Mesendoderm (in vitro differentiated cells): ENCODE data around the gene PHEX.

Source experiments
- DNase-seq: peaks from one replicate; pipeline ENCODE4 v3.0.0; 2013
- H2AK5ac ChIP-seq: 2 replicates; pipeline ENCODE4 v1.6.1; 2013; ENCODE audit warnings: low read length, inconsistent platforms
- H2BK120ac ChIP-seq: 2 replicates; pipeline ENCODE4 v1.6.1; 2013; ENCODE audit warnings: low read depth, mild to moderate bottlenecking, low read length, moderate library complexity, mixed read lengths
- H2BK15ac ChIP-seq: replicated peaks from 2 replicates; pipeline ENCODE4 v1.6.1; 2013; ENCODE audit warnings: low read depth, mild to moderate bottlenecking, moderate library complexity
- H2BK5ac ChIP-seq: 2 replicates; pipeline ENCODE4 v1.6.1; 2013; ENCODE audit warnings: low read length, inconsistent platforms
- H3K18ac ChIP-seq: 2 replicates; pipeline ENCODE4 v1.6.1; 2013; ENCODE audit warnings: mild to moderate bottlenecking, low read length, mixed read lengths
- H3K23ac ChIP-seq: one replicate; pipeline ENCODE4 v1.6.1; 2013; ENCODE audit warnings: low read length
- H3K27ac ChIP-seq: 2 replicates; pipeline ENCODE4 v1.5.1; 2013; ENCODE audit warnings: low read depth, mild to moderate bottlenecking, inconsistent platforms, low read length, moderate library complexity
- H3K27me3 ChIP-seq: 2 replicates; pipeline ENCODE4 v1.6.1; 2013; ENCODE audit warnings: low read length, control low read depth, mild to moderate bottlenecking, inconsistent platforms; ENCODE audit not compliant: insufficient read depth, poor library complexity
- H3K36me3 ChIP-seq: 2 replicates; pipeline ENCODE4 v1.6.1; 2013; ENCODE audit warnings: low read length, inconsistent platforms; ENCODE audit not compliant: control insufficient read depth, insufficient read depth
- H3K4ac ChIP-seq: one replicate; pipeline ENCODE4 v1.6.1; 2013; ENCODE audit warnings: low read depth, mild to moderate bottlenecking, low read length, moderate library complexity
- H3K4me1 ChIP-seq: 2 replicates; pipeline ENCODE4 v1.6.1; 2013; ENCODE audit warnings: low read depth, low read length, inconsistent platforms; ENCODE audit not compliant: control insufficient read depth
- H3K4me2 ChIP-seq: 2 replicates; pipeline ENCODE4 v1.6.1; 2013; ENCODE audit warnings: low read length
- H3K4me3 ChIP-seq: 2 replicates; pipeline ENCODE4 v1.5.1; 2013; ENCODE audit warnings: mild to moderate bottlenecking, low read length
- H3K56ac ChIP-seq: one replicate; pipeline ENCODE4 v1.6.1; 2013; ENCODE audit warnings: low read length
- H3K79me1 ChIP-seq: 2 replicates; pipeline ENCODE4 v1.6.1; 2013; ENCODE audit warnings: low read length, inconsistent platforms
- H3K79me2 ChIP-seq: 2 replicates; pipeline ENCODE4 v1.6.1; 2013; ENCODE audit warnings: mild to moderate bottlenecking, low read length; ENCODE audit not compliant: control insufficient read depth, insufficient read depth
- H3K9ac ChIP-seq: 2 replicates; pipeline ENCODE4 v1.6.1; 2013; ENCODE audit warnings: low read length, inconsistent platforms
- H4K5ac ChIP-seq: one replicate; pipeline ENCODE4 v1.6.1; 2013; ENCODE audit warnings: low read length
- H4K8ac ChIP-seq: one replicate; pipeline ENCODE4 v1.6.1; 2013; ENCODE audit warnings: low read depth, mild to moderate bottlenecking, control low read depth, low read length, moderate library complexity
- WGBS: extraction: QIAGEN DNeasy Blood & Tissue Kit; methylation state at CpG from one replicate; pipeline ENCODE4 v1.1.7; 2013; ENCODE audit warnings: low lambda C conversion rate, missing lambda C conversion rate; ENCODE audit not compliant: insufficient coverage; ENCODE audit errors: extremely low coverage; 5-methylcytosine and 5-hydroxymethylcytosine counted together

PHEX gene

GRCh38 chrX:22041907-22042530 lies 9.9 kb downstream of the PHEX start:
- no peak overlapping the region for H3K18ac ChIP-seq
- H3K23ac ChIP-seq = no peak overlapping the region
- H3K4me2 ChIP-seq = no peak overlapping the region
- no peak overlapping the region for H4K8ac ChIP-seq
- H3K9ac ChIP-seq = no peak overlapping the region
- H3K27ac ChIP-seq = no peak overlapping the region
- H3K4ac ChIP-seq = no peak overlapping the region
- no peaks in the 10 kb centered on the region for H3K27me3 ChIP-seq
- H3K79me2 ChIP-seq = no peaks in the 10 kb centered on the region
- no peak overlapping the region for H2BK120ac ChIP-seq
- H3K79me1 ChIP-seq = no peaks in the 10 kb centered on the region
- H2BK5ac ChIP-seq = no peak overlapping the region
- no CpG with 5 or more reads among the region's 11 CpGs for WGBS
- H2BK15ac ChIP-seq = no peak overlapping the region
- no peak for DNase-seq
- no peak overlapping the region for H2AK5ac ChIP-seq
- no peaks in the 10 kb centered on the region for H3K36me3 ChIP-seq
- H3K56ac ChIP-seq = no peak overlapping the region
- H4K5ac ChIP-seq = no peak overlapping the region
- H3K4me1 ChIP-seq = no peaks in the 10 kb centered on the region
- H3K4me3 ChIP-seq = no peak overlapping the region

DNA sequence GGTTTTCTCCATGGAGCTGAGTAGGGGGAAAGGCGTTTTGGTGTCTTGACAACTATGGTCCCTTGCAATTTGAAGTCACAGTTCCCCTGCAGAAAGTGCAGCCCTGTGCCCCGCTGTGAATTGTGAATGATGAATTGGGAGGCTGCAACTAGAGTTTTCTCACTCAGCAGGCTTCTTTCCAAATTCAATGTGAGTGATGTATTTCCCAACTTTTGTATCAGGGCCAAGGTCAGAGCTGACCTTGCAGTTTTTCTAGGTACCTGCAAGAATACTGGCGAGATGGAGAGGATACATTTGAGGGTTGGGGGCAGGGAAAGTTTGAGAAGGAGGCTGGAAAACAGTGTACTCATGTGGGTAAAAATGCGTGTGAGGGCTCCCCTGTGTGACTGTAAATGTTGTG lies 11.7 kb downstream of the PHEX start:
- Histone ChIP-seq H3K27ac (no peak overlapping the region), H3K4me2 (no peak overlapping the region), H3K27me3 (no peaks in the 10 kb centered on the region), H3K79me2 (no peaks in the 10 kb centered on the region), H4K5ac (no peak overlapping the region), H3K23ac (no peak overlapping the region), H3K4ac (no peak overlapping the region), H2BK120ac (no peak overlapping the region), H2BK5ac (no peak overlapping the region), H3K79me1 (no peaks in the 10 kb centered on the region), H4K8ac (no peak overlapping the region), H3K4me3 (no peak overlapping the region), H3K36me3 (no peaks in the 10 kb centered on the region), H3K4me1 (no peaks in the 10 kb centered on the region), H2BK15ac (no peak overlapping the region), H3K18ac (no peak overlapping the region), H3K9ac (no peak overlapping the region), H3K56ac (no peak overlapping the region), H2AK5ac (no peak overlapping the region)
- peak; percentile 8 for DNase-seq
- no CpG with 5 or more reads among the region's 4 CpGs for WGBS

DNA sequence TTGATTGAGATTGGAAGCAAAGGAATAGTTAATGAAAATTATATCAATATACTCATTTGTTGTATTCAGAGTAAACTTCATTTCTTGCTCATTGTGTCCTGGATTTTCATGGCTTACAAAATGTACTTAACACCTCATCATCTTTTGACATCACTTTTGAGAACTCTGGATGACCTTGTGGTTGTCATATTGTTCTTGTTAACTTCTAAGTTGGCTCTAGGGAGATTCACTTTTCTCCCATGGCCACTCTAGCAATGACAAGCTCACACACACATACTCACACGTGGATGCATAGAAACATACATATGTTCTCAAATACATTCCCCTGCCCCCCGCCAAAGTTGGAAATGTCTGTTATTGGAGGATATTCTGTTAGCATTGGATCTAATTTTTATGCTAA lies 15.3 kb downstream of the PHEX start:
- H2BK5ac ChIP-seq = no peak overlapping the region
- H3K36me3 ChIP-seq = no peaks in the 10 kb centered on the region
- H3K27me3 ChIP-seq = no peaks in the 10 kb centered on the region
- H2AK5ac ChIP-seq = no peak overlapping the region
- no peaks in the 10 kb centered on the region for H3K79me2 ChIP-seq
- H3K23ac ChIP-seq = no peak overlapping the region
- H2BK15ac ChIP-seq = no peak overlapping the region
- no peak overlapping the region for H3K27ac ChIP-seq
- no peak overlapping the region for H4K5ac ChIP-seq
- H3K56ac ChIP-seq = no peak overlapping the region
- H3K4me2 ChIP-seq = no peak overlapping the region
- H4K8ac ChIP-seq = no peak overlapping the region
- H3K9ac ChIP-seq = no peak overlapping the region
- no peaks in the 10 kb centered on the region for H3K79me1 ChIP-seq
- H3K4ac ChIP-seq = no peak overlapping the region
- H3K4me3 ChIP-seq = no peak overlapping the region
- no CpG with 5 or more reads among the region's 2 CpGs for WGBS
- no peak for DNase-seq
- H3K4me1 ChIP-seq = no peaks in the 10 kb centered on the region
- H3K18ac ChIP-seq = no peak overlapping the region
- no peak overlapping the region for H2BK120ac ChIP-seq

DNA sequence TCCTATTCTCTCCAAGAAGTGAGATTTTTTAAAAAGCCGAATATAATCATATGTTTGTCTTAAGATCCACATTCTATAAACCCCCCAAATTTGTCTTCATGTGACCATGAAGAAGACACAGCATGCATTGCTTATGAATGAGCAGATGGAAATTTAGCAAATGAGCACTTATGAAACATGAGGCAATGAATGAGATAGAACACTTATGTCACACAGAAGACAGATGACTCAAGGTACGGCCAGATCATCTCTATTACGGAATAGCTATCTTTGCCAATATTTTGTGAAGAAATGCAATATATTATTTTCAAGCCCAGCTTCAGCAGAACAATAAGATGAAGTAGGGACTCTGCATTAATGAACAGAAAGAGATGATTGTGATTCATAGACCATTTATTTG lies 21.4 kb downstream of the PHEX start:
- no peak overlapping the region for H3K9ac ChIP-seq
- no peak overlapping the region for H3K56ac ChIP-seq
- H3K79me2 ChIP-seq = no peaks in the 10 kb centered on the region
- no CpG with 5 or more reads among the region's 3 CpGs for WGBS
- no peak overlapping the region for H3K4me3 ChIP-seq
- no peak overlapping the region for H4K5ac ChIP-seq
- H2BK5ac ChIP-seq = no peak overlapping the region
- H2AK5ac ChIP-seq = no peak overlapping the region
- H2BK120ac ChIP-seq = no peak overlapping the region
- H3K4ac ChIP-seq = no peak overlapping the region
- no peaks in the 10 kb centered on the region for H3K36me3 ChIP-seq
- H2BK15ac ChIP-seq = no peak overlapping the region
- H3K4me2 ChIP-seq = no peak overlapping the region
- no peak overlapping the region for H3K23ac ChIP-seq
- no peaks in the 10 kb centered on the region for H3K27me3 ChIP-seq
- H3K27ac ChIP-seq = no peak overlapping the region
- no peaks in the 10 kb centered on the region for H3K4me1 ChIP-seq
- no peak overlapping the region for H3K18ac ChIP-seq
- DNase-seq = no peak
- H3K79me1 ChIP-seq = no peaks in the 10 kb centered on the region
- no peak overlapping the region for H4K8ac ChIP-seq

DNA sequence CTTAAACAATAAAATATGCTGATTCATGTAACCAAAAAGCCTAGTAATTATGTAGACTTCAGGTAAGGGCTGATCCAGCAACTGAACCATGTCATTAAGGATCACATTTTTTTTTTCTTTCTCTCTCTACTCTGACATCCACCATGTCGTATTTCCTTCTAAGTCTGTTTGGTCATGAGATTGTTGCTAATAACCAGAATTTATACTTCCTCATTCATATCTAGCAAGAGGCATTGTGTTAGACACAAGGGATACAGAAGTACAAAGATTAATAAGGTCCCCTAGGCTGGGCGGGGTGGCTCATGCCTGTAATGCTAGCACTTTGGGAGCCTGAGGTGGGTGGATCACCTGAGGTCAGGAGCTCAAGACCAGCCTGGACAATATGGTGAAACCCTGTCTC lies 24.1 kb downstream of the PHEX start:
- no peak overlapping the region for H3K23ac ChIP-seq
- H3K4ac ChIP-seq = no peak overlapping the region
- no peak overlapping the region for H2BK5ac ChIP-seq
- H2BK120ac ChIP-seq = no peak overlapping the region
- H3K4me2 ChIP-seq = no peak overlapping the region
- no peak overlapping the region for H4K8ac ChIP-seq
- H2BK15ac ChIP-seq = no peak overlapping the region
- H3K4me3 ChIP-seq = no peak overlapping the region
- WGBS = no CpG with 5 or more reads among the region's 2 CpGs
- no peak overlapping the region for H3K27ac ChIP-seq
- H3K36me3 ChIP-seq = no peaks in the 10 kb centered on the region
- no peak for DNase-seq
- no peak overlapping the region for H2AK5ac ChIP-seq
- H4K5ac ChIP-seq = no peak overlapping the region
- no peaks in the 10 kb centered on the region for H3K79me1 ChIP-seq
- no peak overlapping the region for H3K18ac ChIP-seq
- no peak overlapping the region for H3K56ac ChIP-seq
- H3K79me2 ChIP-seq = no peaks in the 10 kb centered on the region
- no peak overlapping the region for H3K9ac ChIP-seq
- no peaks in the 10 kb centered on the region for H3K27me3 ChIP-seq
- no peaks in the 10 kb centered on the region for H3K4me1 ChIP-seq

GRCh38 chrX:22057667-22058066 lies 25.5 kb downstream of the PHEX start:
- no peak overlapping the region for H4K8ac ChIP-seq
- DNase-seq = no peak
- no peak overlapping the region for H3K56ac ChIP-seq
- no peaks in the 10 kb centered on the region for H3K79me2 ChIP-seq
- no peak overlapping the region for H3K9ac ChIP-seq
- no peaks in the 10 kb centered on the region for H3K36me3 ChIP-seq
- no peak overlapping the region for H3K4me3 ChIP-seq
- H3K4ac ChIP-seq = no peak overlapping the region
- no peak overlapping the region for H3K4me2 ChIP-seq
- no peak overlapping the region for H3K23ac ChIP-seq
- no peaks in the 10 kb centered on the region for H3K79me1 ChIP-seq
- H3K27ac ChIP-seq = no peak overlapping the region
- H2BK120ac ChIP-seq = no peak overlapping the region
- no CpG with 5 or more reads among the region's 3 CpGs for WGBS
- H3K27me3 ChIP-seq = no peaks in the 10 kb centered on the region
- H2BK15ac ChIP-seq = no peak overlapping the region
- H2BK5ac ChIP-seq = no peak overlapping the region
- H2AK5ac ChIP-seq = no peak overlapping the region
- no peak overlapping the region for H3K18ac ChIP-seq
- H4K5ac ChIP-seq = no peak overlapping the region
- no peaks in the 10 kb centered on the region for H3K4me1 ChIP-seq
